Stimulated activated CD8-positive, alpha-beta memory T cell treated with anti-CD3 and anti-CD28 coated beads, Interleukin-12 subunit alpha, Interleukin-12 subunit beta, amount 100 ng/mL, for 24 hours (primary cell): ENCODE data around the gene COL21A1.
"Not testable (repeated sequence)": the region's sequence is repeated elsewhere in the genome, so short reads cannot be mapped to it uniquely, and the experiment has no call there.

Experiments
- DNase-seq: peaks from one replicate; pipeline ENCODE4 v3.0.0-alpha.2; 2020; ENCODE audit errors: extremely low read depth

COL21A1 gene

GRCh38 chr6:56246881-56247653, at the start of gene COL21A1:
COL21A1 (minus strand) TSS chr6:56247580; CDS start chr6:56182618, 64,962 bp downstream.
- DNase-seq = no peak

GRCh38 chr6:56293781-56294180, 46.4 kb upstream of the COL21A1 start:
- no peak for DNase-seq

GRCh38 chr6:56292505-56293181, 45.3 kb upstream of the COL21A1 start:
- DNase-seq = no peak

- no peak for DNase-seq
Measured at GRCh38 chr6:56291302-56291917, 44.0 kb upstream of the COL21A1 start.

- no peak for DNase-seq
Measured at GRCh38 chr6:56289721-56290120, 42.3 kb upstream of the COL21A1 start.

GRCh38 chr6:56288347-56288746, 41.0 kb upstream of the COL21A1 start:
- no peak for DNase-seq

- no peak for DNase-seq
Measured at GRCh38 chr6:56282391-56282790, 35.0 kb upstream of the COL21A1 start.

- DNase-seq = no peak
Measured at GRCh38 chr6:56280126-56280525, 32.7 kb upstream of the COL21A1 start.

GRCh38 chr6:56279331-56280080, 32.1 kb upstream of the COL21A1 start:
- no peak for DNase-seq

GRCh38 chr6:56278171-56278591, 30.8 kb upstream of the COL21A1 start:
- no peak for DNase-seq

- no peak for DNase-seq
Measured at GRCh38 chr6:56270812-56271441, 23.5 kb upstream of the COL21A1 start.

GRCh38 chr6:56268266-56268665, 20.9 kb upstream of the COL21A1 start:
- DNase-seq = no peak

- no peak for DNase-seq
Measured at GRCh38 chr6:56266011-56266410, 18.6 kb upstream of the COL21A1 start.

- DNase-seq = no peak
Measured at GRCh38 chr6:56263596-56264315, 16.4 kb upstream of the COL21A1 start.

GRCh38 chr6:56260593-56260992, 13.2 kb upstream of the COL21A1 start:
- not testable (repeated sequence) for DNase-seq

- DNase-seq = no peak
Measured at GRCh38 chr6:56259234-56260077, 12.1 kb upstream of the COL21A1 start.

GRCh38 chr6:56255349-56255748, 8.0 kb upstream of the COL21A1 start:
- DNase-seq = no peak

GRCh38 chr6:56250266-56250665, 2.9 kb upstream of the COL21A1 start:
- DNase-seq = no peak

GRCh38 chr6:56247654-56248122, 308 bp upstream of the COL21A1 start:
- DNase-seq = no peak

GRCh38 chr6:56246541-56246880, 869 bp downstream of the COL21A1 start:
- no peak for DNase-seq
